Ovary (tissue), 9 donors: ENCODE results near the gene SLC43A1. TPM values are rescaled to one million over a fixed set of nuclear protein-coding genes. Genes with fewer than 3 reads are reported as not detected.

Experiments used
- DNase-seq, 5 donors: peaks; one replicate each; pipeline ENCODE4 v3.0.0-alpha.2; 2019 to 2020
- H3K27ac ChIP-seq, 2 donors: fragments of 200-600 bp; one replicate each; pipeline versions ENCODE4 v1.5.1 to v1.8.0; 2019 to 2022
- H3K27me3 ChIP-seq: fragments of 200-600 bp; one replicate; pipeline ENCODE4 v1.8.0; 2022
- H3K36me3 ChIP-seq: fragments of 200-600 bp; sonication (generic); one replicate; pipeline ENCODE4 v1.5.1; 2019
- H3K4me1 ChIP-seq: one replicate; pipeline ENCODE4 v1.8.1; 2013; ENCODE audit warnings: mild to moderate bottlenecking, moderate library complexity; ENCODE audit not compliant: insufficient read depth
- H3K4me3 ChIP-seq: fragments of 200-600 bp; sonication (generic); one replicate; pipeline ENCODE4 v1.5.1; 2017
- H3K9me3 ChIP-seq, 2 donors: fragments of 200-600 bp in 1 of 2; sonication (generic) in 1 of 2; one replicate each; pipeline versions ENCODE4 v1.5.1 to v1.8.1; 2013 to 2019; ENCODE audit warnings: mild to moderate bottlenecking in 1 of 2, moderate library complexity in 1 of 2
- CTCF ChIP-seq, 3 donors: fragments of 450-650 bp in 2 of 3; fragments of 200-600 bp in 1 of 3; IDR thresholded peaks; one replicate each; pipeline versions ENCODE4 v1.5.1 to v1.8.0; 2016 to 2022; ENCODE audit warnings: antibody characterized with exemption in 3 of 3, mild to moderate bottlenecking in 1 of 3
- EP300 ChIP-seq: sonication (generic); formaldehyde crosslinking; IDR thresholded peaks from one replicate; pipeline ENCODE4 v1.6.1; 2017; ENCODE audit warnings: antibody characterized with exemption
- POLR2A ChIP-seq: fragments of 450-650 bp; IDR thresholded peaks from one replicate; pipeline ENCODE4 v1.6.1; 2017; ENCODE audit warnings: antibody characterized with exemption, mild to moderate bottlenecking, moderate library complexity
- WGBS, 3 donors: extraction: QIAGEN DNeasy Blood & Tissue Kit in 1 of 3; methylation state at CpG; one replicate each; pipeline versions ENCODE4 v1.1.5 to v1.1.7; 2013 to 2017; 5-methylcytosine and 5-hydroxymethylcytosine counted together
- intact Hi-C, 4 donors: fragments of 100-400 bp; cut with DNase I; formaldehyde crosslinking; loops; one replicate each; pipeline versions ENCODE4 v1.11.0 to v1.15.1; 2022 to 2023
- polyA plus RNA-seq, 2 donors: library from polyadenylated mRNA; stranded (reverse); fragments of 200-250 nt in 1 of 2; fragments of 350-450 nt in 1 of 2; fragmentation: Illumina TruSeq in 1 of 2; extraction: RNeasy Lipid Tissue Mini Kit (QIAGEN cat#74804) in 1 of 2; gene quantifications; one replicate each; pipeline ENCODE4 v1.2.3, GENCODE V29; 2013 to 2014
- total RNA-seq, 7 donors: library from RNA; depleted of rRNA in 2 of 7; stranded (reverse); fragments of >200 nt in 2 of 7; fragmentation: NEBNext Ultra II Directional in 3 of 7; extraction: Animal tissue kit (Norgen Biotek cat#: 25700) in 3 of 7; gene quantifications; one replicate each; pipeline versions ENCODE4 v1.1.0 to v1.2.4, GENCODE V29; 2016 to 2023
- donor health status: DM: no; HTN: no; CAD: no; lungs with moderate emphysema.
- donor health status: DM: no; HTN: no; CAD: no.
- donor health status: Bipolar disorder and iron deficiency.
- donor health status: DM: yes; HTN: yes; CAD: no.
- donor health status: DM: no; HTN: no; CAD: no.
- donor health status: DM: yes; HTN: yes; CAD: no.

Gene SLC43A1
- total and polyA plus RNA-seq, 9 donors: 11.5 to 30.4 (median 18.6) TPM

DNA sequence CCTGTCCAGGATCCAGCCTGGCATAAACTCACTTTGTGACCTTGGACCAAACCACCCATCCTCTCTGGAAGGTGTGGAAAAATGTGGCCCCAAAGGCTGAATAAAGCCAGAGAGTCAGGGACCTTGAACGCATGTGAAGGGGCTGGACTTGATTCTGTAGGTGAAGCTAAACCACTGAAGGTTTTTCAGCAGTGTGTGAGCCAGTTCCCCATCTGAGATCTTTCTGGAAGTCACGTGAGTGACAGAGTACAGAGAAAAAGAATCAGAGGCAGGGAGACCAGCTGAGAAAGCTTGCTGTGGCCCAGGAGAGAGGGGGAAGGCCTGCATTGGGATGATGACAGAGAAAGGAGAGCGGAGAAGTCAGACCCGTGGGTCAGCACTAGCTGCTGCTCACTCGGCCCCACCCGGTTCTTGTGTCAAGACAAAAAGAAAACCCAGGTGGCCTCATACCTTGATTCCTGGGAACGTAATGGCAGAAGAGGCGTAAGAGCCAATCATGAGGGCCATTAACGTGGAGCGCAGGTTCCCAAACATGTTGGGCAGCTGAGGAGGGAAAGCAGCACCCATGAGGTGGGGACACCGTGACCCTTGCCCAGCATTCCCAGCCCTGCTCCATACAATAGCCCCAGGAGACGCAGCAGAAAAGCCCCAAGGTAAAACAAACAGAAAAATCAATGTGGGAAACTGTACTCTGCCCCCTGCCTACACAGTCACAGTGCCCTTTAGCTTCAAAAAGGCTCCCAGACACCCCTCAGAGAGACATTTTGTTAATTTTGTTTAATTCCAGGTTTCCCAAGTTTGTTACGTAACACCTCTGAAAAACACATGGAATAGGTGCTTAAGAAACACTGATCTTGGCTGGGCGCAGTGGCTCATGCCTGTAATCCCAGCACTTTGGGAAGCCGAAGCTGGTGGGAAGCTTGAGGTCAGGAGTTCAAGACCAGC is 17.9 kb downstream of the SLC43A1 start:
- H3K27ac ChIP-seq: no peak overlapping the region
- DNase-seq: no peak
- peaks cover 15% of the 10 kb centered on the region for H3K4me1 ChIP-seq
- no peaks in the 10 kb centered on the region for H3K27me3 ChIP-seq
- TF ChIP-seq POLR2A (no peak), CTCF (IDR thresholded peaks at IDR 0.05) (no peak), EP300 (no peak)
- WGBS, 3 donors: 92 to 96% (median 94%) methylated on average over 15 of the region's 15 CpGs
- intact Hi-C loops: no loop called here
- H3K36me3 ChIP-seq: no peaks in the 10 kb centered on the region
- H3K4me3 ChIP-seq: no peak overlapping the region
- H3K9me3 ChIP-seq: no peaks in the 10 kb centered on the region

GRCh38 chr11:57496109-57496820 is 19.2 kb downstream of the SLC43A1 start:
- intact Hi-C loops: no loop called here
- Histone ChIP-seq H3K27ac (no peak overlapping the region), H3K9me3 (no peaks in the 10 kb centered on the region), H3K27me3 (no peaks in the 10 kb centered on the region), H3K4me1 (peaks cover 14% of the 10 kb centered on the region), H3K36me3 (no peaks in the 10 kb centered on the region), H3K4me3 (no peak overlapping the region)
- TF ChIP-seq POLR2A (no peak), EP300 (no peak), CTCF (IDR thresholded peaks at IDR 0.05) (no peak)
- DNase-seq: no peak
- WGBS, 3 donors: 74 to 82% (median 80%) methylated on average over 9 of the region's 9 CpGs

- intact Hi-C loops: loop anchor here (2.0 kb wide), 2 partner anchors 31 to 33 kb away; no protein-coding TSS in a partner anchor
- peak; percentile 54 to 74 (median 68) for DNase-seq
- Histone ChIP-seq H3K4me1 (no peaks in the 10 kb centered on the region), H3K27me3 (no peaks in the 10 kb centered on the region), H3K36me3 (no peaks in the 10 kb centered on the region), H3K4me3 (no peak overlapping the region), H3K9me3 (no peaks in the 10 kb centered on the region), H3K27ac (no peak overlapping the region)
- TF ChIP-seq CTCF (IDR thresholded peaks at IDR 0.05) (peak; percentile 64 to 69 (median 64)), EP300 (no peak)
- whole genome bisulfite sequencing, 3 donors: 65 to 71% (median 68%) methylated on average over 15 of the region's 15 CpGs
Observed at GRCh38 chr11:57493507-57494503, 21.7 kb downstream of the SLC43A1 start.
